Measurements from ENCODE around the gene NIPAL3.

DNA sequence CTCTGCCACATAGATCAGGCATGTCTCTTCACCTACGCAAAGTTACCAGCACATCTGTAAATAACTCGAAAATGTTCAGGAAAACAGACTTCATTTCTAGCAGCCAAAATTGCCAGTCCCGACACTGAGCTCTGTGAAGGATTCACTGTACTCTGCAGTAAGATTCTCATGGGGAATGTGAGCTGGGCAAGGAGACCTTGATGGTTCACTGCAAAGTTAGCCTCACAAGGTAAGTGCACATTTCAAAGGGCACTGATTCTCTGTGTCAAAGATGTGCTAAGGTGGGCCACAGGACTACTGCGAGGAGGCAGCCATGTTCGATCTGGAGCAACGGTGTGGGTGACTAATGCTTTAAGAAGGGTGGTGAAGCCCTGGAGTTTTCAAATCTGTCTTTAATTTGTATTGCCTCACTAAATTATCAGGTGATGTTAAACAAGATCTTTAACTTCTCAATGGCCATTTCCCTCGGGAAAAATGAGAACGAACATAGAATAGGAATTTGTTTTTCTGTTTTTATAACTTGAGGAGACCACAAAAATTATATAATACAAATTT lies 27.2 kb upstream of the NIPAL3 start:
- TF ChIP-seq JUN (CRISPR knock-in tag; IDR thresholded peaks at IDR 0.05) (no peak), ZNF416 (CRISPR knock-in tag; IDR thresholded peaks at IDR 0.05) (no peak), MAX (CRISPR knock-in tag; IDR thresholded peaks at IDR 0.05) (no peak), NR2C2 (CRISPR knock-in tag; IDR thresholded peaks at IDR 0.05) (no peak), FOXJ3 (CRISPR knock-in tag; IDR thresholded peaks at IDR 0.05; ENCODE audit: borderline replicate concordance) (no peak)
- TF ChIP-seq, protein P1, sequence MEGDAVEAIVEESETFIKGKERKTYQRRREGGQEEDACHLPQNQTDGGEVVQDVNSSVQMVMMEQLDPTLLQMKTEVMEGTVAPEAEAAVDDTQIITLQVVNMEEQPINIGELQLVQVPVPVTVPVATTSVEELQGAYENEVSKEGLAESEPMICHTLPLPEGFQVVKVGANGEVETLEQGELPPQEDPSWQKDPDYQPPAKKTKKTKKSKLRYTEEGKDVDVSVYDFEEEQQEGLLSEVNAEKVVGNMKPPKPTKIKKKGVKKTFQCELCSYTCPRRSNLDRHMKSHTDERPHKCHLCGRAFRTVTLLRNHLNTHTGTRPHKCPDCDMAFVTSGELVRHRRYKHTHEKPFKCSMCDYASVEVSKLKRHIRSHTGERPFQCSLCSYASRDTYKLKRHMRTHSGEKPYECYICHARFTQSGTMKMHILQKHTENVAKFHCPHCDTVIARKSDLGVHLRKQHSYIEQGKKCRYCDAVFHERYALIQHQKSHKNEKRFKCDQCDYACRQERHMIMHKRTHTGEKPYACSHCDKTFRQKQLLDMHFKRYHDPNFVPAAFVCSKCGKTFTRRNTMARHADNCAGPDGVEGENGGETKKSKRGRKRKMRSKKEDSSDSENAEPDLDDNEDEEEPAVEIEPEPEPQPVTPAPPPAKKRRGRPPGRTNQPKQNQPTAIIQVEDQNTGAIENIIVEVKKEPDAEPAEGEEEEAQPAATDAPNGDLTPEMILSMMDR (IDR thresholded peaks at IDR 0.05) = no peak
